Gastroesophageal sphincter (tissue), 3 donors: ENCODE data around the gene GCC2.

ENCODE experiments used
- POLR2A ChIP-seq, 2 donors: fragments of 450-650 bp; IDR thresholded peaks; one replicate each; pipeline ENCODE4 v1.6.1; 2017; ENCODE audit warnings: antibody characterized with exemption in 2 of 2, mild to moderate bottlenecking in 2 of 2, moderate library complexity in 1 of 2
- POLR2AphosphoS5 ChIP-seq: sonication (generic); formaldehyde crosslinking; IDR thresholded peaks from one replicate; pipeline ENCODE4 v1.6.1; 2017; ENCODE audit warnings: antibody characterized with exemption
- TF ChIP-seq, protein P1 (sequence below), 4 experiments: fragments of 200-600 bp in 2 of 4; fragments of 450-650 bp in 2 of 4; sonication (generic) in 1 of 4; IDR thresholded peaks; one replicate each; pipeline ENCODE4 v1.5.1; 2017 to 2019; ENCODE audit warnings: antibody characterized with exemption in 4 of 4, mild to moderate bottlenecking in 2 of 4, moderate library complexity in 2 of 4

DNA sequence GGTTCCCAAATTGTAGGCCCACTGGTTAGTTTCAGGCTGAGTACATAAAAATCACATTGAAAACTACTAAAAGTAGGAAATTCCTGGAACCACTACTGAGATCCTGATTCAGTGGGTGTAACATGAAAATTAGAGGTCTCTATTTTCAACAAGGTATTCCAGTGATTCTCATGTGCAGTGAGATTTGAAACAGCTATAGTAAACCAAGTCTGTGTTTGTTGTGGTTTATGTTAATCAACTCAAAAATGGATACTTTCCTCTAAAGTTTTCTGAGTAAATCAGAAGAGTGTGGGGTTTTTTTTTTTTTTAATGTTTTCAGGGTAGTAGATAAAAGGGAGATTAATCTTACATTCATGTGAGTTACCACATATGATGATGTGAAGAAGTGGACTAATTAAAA, 42.8 kb downstream of the GCC2 start:
- no peak for TF ChIP-seq POLR2A (IDR thresholded peaks at IDR 0.05)
- TF ChIP-seq, protein P1, sequence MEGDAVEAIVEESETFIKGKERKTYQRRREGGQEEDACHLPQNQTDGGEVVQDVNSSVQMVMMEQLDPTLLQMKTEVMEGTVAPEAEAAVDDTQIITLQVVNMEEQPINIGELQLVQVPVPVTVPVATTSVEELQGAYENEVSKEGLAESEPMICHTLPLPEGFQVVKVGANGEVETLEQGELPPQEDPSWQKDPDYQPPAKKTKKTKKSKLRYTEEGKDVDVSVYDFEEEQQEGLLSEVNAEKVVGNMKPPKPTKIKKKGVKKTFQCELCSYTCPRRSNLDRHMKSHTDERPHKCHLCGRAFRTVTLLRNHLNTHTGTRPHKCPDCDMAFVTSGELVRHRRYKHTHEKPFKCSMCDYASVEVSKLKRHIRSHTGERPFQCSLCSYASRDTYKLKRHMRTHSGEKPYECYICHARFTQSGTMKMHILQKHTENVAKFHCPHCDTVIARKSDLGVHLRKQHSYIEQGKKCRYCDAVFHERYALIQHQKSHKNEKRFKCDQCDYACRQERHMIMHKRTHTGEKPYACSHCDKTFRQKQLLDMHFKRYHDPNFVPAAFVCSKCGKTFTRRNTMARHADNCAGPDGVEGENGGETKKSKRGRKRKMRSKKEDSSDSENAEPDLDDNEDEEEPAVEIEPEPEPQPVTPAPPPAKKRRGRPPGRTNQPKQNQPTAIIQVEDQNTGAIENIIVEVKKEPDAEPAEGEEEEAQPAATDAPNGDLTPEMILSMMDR (IDR thresholded peaks at IDR 0.05), result no peak
- TF ChIP-seq POLR2AphosphoS5, result no peak
